ENCODE measurements around the gene DPP10.

The DPP10 gene

DNA sequence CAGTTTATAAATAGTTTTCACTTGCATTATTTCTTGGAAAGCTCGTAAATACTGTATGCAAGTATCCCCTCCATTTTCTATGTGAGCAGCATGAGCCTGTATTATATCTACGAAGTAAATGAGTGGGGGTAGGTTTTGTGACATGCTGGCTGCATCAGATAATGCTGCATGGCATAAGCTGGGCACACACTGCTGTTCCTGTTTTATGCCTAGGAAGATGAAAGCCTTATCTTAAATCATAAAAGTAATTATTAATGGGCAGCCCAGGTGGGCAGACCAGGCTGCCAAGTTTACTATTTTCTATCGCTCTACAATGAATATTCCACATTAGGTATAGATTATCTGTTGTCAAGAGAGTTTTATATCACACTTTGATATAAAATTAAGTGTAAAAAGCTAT, 854.6 kb downstream of the DPP10 start:
- Histone ChIP-seq H3K27ac (ENCODE audit: low read length) (no peak overlapping the region), H3K4me3 (ENCODE audit: low read length in 2 of 2) (no peak overlapping the region), H3K27me3 (ENCODE audit: control insufficient read depth in 1 of 2, insufficient read depth in 2 of 2, low read length in 2 of 2) (no peaks in the 10 kb centered on the region), H3K36me3 (ENCODE audit: control insufficient read depth in 2 of 2, insufficient read depth in 2 of 2, low read length in 2 of 2) (no peaks in the 10 kb centered on the region), H3K9me3 (ENCODE audit: control insufficient read depth in 2 of 2, low read length in 2 of 2) (no peaks in the 10 kb centered on the region), H3K9ac (ENCODE audit: low read length in 2 of 2) (no peak overlapping the region), H3K4me1 (ENCODE audit: control insufficient read depth, insufficient read depth, low read length) (no peaks in the 10 kb centered on the region)

DNA sequence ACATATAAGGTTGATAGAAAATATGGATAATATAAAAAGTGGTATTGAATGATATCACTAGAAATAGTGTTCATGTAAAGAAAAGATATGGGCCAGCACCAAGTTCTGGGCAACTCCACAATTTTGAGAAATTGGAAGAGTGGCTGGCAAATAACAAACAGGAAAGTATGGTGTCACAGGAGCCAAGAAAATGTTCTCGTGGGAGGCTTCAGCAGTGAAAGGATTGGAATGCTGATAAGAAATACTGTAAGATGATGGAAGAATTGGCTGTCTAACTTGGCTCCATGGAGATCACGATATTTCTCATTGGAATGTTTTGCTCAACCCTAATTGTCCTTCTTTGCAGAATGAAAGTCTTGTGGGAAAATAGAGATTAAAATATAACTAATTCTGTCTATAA, 856.8 kb downstream of the DPP10 start:
- Histone ChIP-seq H3K4me3 (ENCODE audit: low read length in 2 of 2) (no peak overlapping the region), H3K9me3 (ENCODE audit: control insufficient read depth in 2 of 2, low read length in 2 of 2) (no peaks in the 10 kb centered on the region), H3K27me3 (ENCODE audit: control insufficient read depth in 1 of 2, insufficient read depth in 2 of 2, low read length in 2 of 2) (no peaks in the 10 kb centered on the region), H3K9ac (ENCODE audit: low read length in 2 of 2) (no peak overlapping the region), H3K27ac (ENCODE audit: low read length) (no peak overlapping the region), H3K4me1 (ENCODE audit: control insufficient read depth, insufficient read depth, low read length) (no peaks in the 10 kb centered on the region), H3K36me3 (ENCODE audit: control insufficient read depth in 2 of 2, insufficient read depth in 2 of 2, low read length in 2 of 2) (no peaks in the 10 kb centered on the region)

DNA sequence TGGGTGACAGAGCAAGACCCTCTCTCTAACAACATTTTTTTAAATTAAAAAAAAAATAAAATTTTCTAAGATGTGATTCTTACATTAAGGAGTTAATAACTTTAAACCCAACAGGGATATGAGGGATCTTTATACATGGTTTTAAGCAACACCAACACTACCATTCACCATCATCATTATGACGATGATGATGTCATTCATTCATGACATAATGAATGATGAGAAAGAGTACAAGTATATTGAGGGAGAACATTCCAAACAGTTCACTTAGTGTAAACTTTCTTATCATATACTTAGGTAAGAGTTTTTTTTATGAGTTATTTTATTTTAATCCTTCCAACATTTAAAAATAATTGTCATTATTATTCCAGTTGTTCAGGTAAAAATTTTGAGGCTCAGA, 863.3 kb downstream of the DPP10 start:
- Histone ChIP-seq H3K27ac (ENCODE audit: low read length) (no peak overlapping the region), H3K36me3 (ENCODE audit: control insufficient read depth in 2 of 2, insufficient read depth in 2 of 2, low read length in 2 of 2) (no peaks in the 10 kb centered on the region), H3K9me3 (ENCODE audit: control insufficient read depth in 2 of 2, low read length in 2 of 2) (no peaks in the 10 kb centered on the region)

DNA sequence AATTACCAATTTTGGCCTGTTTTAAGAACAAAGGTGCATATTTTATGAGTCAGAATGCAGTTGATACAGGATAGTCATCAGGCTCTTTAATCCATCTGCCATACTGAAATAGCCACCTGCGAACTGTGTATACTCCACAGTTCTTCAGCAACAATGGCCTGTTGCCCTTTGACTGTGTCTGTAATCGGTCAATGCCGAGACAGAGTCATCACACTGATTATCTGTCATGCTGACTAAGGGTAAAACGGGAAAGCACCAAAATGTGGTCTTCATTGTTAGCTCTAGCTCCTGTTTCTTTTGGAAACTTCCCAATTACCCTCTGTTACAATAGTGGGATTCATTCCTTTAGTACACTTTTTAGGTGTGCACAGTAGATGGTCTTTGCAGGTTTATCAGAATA, 871.7 kb downstream of the DPP10 start:
- H3K9me3 ChIP-seq (ENCODE audit: control insufficient read depth in 2 of 2, low read length in 2 of 2): no peaks in the 10 kb centered on the region
- H3K27ac ChIP-seq (ENCODE audit: low read length): no peak overlapping the region
- no peaks in the 10 kb centered on the region for H3K27me3 ChIP-seq (ENCODE audit: control insufficient read depth in 1 of 2, insufficient read depth in 2 of 2, low read length in 2 of 2)
- no peak overlapping the region for H3K4me3 ChIP-seq (ENCODE audit: low read length in 2 of 2)
- H3K4me1 ChIP-seq (ENCODE audit: control insufficient read depth, insufficient read depth, low read length): no peaks in the 10 kb centered on the region
- H3K9ac ChIP-seq (ENCODE audit: low read length in 2 of 2): no peak overlapping the region
- no peaks in the 10 kb centered on the region for H3K36me3 ChIP-seq (ENCODE audit: control insufficient read depth in 2 of 2, insufficient read depth in 2 of 2, low read length in 2 of 2)

More for the DNA sequence above, 863.3 kb downstream of the DPP10 start:
- Histone ChIP-seq H3K27me3 (ENCODE audit: control insufficient read depth in 1 of 2, insufficient read depth in 2 of 2, low read length in 2 of 2) (no peaks in the 10 kb centered on the region), H3K4me1 (ENCODE audit: control insufficient read depth, insufficient read depth, low read length) (no peaks in the 10 kb centered on the region), H3K9ac (ENCODE audit: low read length in 2 of 2) (no peak overlapping the region), H3K4me3 (ENCODE audit: low read length in 2 of 2) (no peak overlapping the region)

DNA sequence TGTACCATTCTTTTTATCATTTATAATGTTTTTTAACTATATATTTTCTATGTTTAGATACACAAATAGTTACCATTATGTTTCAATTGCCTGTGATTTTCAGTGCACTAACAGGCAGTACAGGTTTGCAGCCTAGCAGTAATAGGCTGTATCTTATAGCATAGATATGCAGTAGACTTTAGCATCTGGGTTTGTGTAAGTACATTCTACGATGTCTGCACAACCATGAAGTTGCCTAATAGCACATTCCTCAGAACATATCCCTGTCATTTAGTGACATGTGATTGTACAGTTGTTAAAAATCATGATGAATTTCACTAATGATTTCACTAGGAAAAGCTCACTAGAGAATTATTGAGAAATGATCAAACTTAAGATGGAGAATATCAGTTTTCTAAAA, 884.6 kb downstream of the DPP10 start:
- H3K4me1 ChIP-seq (ENCODE audit: control insufficient read depth, insufficient read depth, low read length): no peaks in the 10 kb centered on the region
- H3K27me3 ChIP-seq (ENCODE audit: control insufficient read depth in 1 of 2, insufficient read depth in 2 of 2, low read length in 2 of 2): no peaks in the 10 kb centered on the region
- no peak overlapping the region for H3K27ac ChIP-seq (ENCODE audit: low read length)
- no peak overlapping the region for H3K4me3 ChIP-seq (ENCODE audit: low read length in 2 of 2)
- no peaks in the 10 kb centered on the region for H3K36me3 ChIP-seq (ENCODE audit: control insufficient read depth in 2 of 2, insufficient read depth in 2 of 2, low read length in 2 of 2)
- H3K9me3 ChIP-seq (ENCODE audit: control insufficient read depth in 2 of 2, low read length in 2 of 2): no peaks in the 10 kb centered on the region
- no peak overlapping the region for H3K9ac ChIP-seq (ENCODE audit: low read length in 2 of 2)

DNA sequence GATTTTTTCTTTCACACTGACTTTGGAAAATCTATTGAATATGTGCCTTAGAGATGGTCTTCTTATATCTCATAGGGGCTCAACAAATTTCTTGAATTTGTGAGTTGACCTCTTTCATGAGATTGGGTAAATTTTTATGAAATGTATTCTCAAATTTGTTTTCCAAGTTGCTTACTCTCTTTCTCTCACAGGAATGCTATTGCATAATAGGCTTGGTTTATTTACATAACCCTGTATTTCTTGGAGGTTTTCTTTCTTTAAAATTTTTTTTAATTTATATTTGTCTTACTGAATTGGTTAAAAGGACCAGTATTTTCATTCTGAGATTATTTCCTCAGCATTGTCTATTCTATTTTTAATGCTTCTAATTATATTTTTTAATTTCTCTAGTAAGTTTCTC, 917.1 kb downstream of the DPP10 start:
- H3K27me3 ChIP-seq (ENCODE audit: control insufficient read depth in 1 of 2, insufficient read depth in 2 of 2, low read length in 2 of 2): no peaks in the 10 kb centered on the region
- H3K27ac ChIP-seq (ENCODE audit: low read length): no peak overlapping the region
- H3K4me3 ChIP-seq (ENCODE audit: low read length in 2 of 2): no peak overlapping the region
- no peaks in the 10 kb centered on the region for H3K4me1 ChIP-seq (ENCODE audit: control insufficient read depth, insufficient read depth, low read length)
- H3K36me3 ChIP-seq (ENCODE audit: control insufficient read depth in 2 of 2, insufficient read depth in 2 of 2, low read length in 2 of 2): no peaks in the 10 kb centered on the region
- no peak overlapping the region for H3K9ac ChIP-seq (ENCODE audit: low read length in 2 of 2)
- no peaks in the 10 kb centered on the region for H3K9me3 ChIP-seq (ENCODE audit: control insufficient read depth in 2 of 2, low read length in 2 of 2)

DNA sequence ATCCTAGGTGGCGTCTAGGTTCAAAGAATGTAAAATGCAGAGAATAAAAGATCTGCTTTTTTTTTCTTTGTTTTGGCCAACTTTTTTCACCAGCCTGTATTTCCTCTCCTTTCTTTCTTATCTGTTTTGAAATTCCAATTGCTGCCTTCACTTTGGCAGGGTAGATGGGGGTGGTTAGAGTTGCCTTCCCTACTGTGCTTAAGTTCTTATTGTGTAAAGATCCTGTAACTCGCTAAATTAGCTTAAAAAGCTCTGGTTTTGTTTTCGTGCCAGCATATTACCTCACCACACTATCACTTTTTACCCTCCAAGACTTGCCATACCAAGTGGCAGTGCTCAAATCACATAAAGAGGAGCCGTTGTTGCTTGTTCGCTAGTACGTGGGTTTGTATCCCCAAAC, 921.7 kb downstream of the DPP10 start:
- H3K27ac ChIP-seq (ENCODE audit: low read length): no peak overlapping the region
- H3K36me3 ChIP-seq (ENCODE audit: control insufficient read depth in 2 of 2, insufficient read depth in 2 of 2, low read length in 2 of 2): no peaks in the 10 kb centered on the region
- no peaks in the 10 kb centered on the region for H3K27me3 ChIP-seq (ENCODE audit: control insufficient read depth in 1 of 2, insufficient read depth in 2 of 2, low read length in 2 of 2)
- no peak overlapping the region for H3K9ac ChIP-seq (ENCODE audit: low read length in 2 of 2)
- no peaks in the 10 kb centered on the region for H3K4me1 ChIP-seq (ENCODE audit: control insufficient read depth, insufficient read depth, low read length)
- no peaks in the 10 kb centered on the region for H3K9me3 ChIP-seq (ENCODE audit: control insufficient read depth in 2 of 2, low read length in 2 of 2)
- no peak overlapping the region for H3K4me3 ChIP-seq (ENCODE audit: low read length in 2 of 2)

DNA sequence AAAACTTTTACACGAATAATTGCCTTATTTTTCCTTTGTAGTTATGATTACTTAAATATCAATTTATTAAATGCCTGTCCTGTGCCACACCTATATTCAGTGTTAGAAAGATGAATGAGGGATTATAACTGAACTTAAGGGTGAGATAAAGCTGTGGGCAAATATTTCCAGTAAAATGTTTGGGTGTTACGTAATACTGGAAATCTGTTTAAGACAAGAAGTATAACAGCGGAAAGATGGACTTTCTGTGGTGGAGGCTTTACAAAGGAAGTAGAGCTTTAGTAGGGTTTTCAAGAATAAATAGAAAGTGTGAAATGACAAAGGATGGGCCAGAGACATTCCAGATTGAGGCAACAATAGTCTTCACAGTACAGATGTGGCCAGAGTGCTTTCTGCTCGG, 927.0 kb downstream of the DPP10 start:
- Histone ChIP-seq H3K9me3 (ENCODE audit: control insufficient read depth in 2 of 2, low read length in 2 of 2) (peaks cover 0 to 3% of the 10 kb centered on the region in 2 donors), H3K4me3 (ENCODE audit: low read length in 2 of 2) (no peak overlapping the region), H3K27ac (ENCODE audit: low read length) (no peak overlapping the region), H3K27me3 (ENCODE audit: control insufficient read depth in 1 of 2, insufficient read depth in 2 of 2, low read length in 2 of 2) (no peaks in the 10 kb centered on the region), H3K36me3 (ENCODE audit: control insufficient read depth in 2 of 2, insufficient read depth in 2 of 2, low read length in 2 of 2) (no peaks in the 10 kb centered on the region), H3K9ac (ENCODE audit: low read length in 2 of 2) (no peak overlapping the region), H3K4me1 (ENCODE audit: control insufficient read depth, insufficient read depth, low read length) (no peaks in the 10 kb centered on the region)

DNA sequence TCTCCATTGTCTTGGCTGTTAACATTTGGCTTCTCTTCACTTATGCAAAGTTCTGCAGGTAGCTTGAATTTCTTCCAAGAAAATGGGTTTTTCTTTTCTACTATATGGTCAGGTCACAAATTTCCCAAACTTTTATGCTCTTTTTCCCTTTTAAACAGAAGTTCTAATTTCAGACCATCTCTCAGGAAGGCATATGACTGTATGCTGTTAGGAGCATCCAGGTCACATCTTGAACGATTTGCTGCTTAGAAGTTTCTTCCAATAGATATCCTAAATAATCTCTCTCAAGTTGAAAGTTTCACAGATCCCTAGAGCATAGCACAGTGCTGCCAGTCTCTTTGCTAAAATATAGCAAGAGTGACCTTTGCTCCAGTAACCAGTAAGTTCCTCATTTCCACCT, 932.5 kb downstream of the DPP10 start:
- Histone ChIP-seq H3K9ac (ENCODE audit: low read length in 2 of 2) (no peak overlapping the region), H3K4me1 (ENCODE audit: control insufficient read depth, insufficient read depth, low read length) (no peaks in the 10 kb centered on the region), H3K36me3 (ENCODE audit: control insufficient read depth in 2 of 2, insufficient read depth in 2 of 2, low read length in 2 of 2) (no peaks in the 10 kb centered on the region), H3K4me3 (ENCODE audit: low read length in 2 of 2) (no peak overlapping the region), H3K27me3 (ENCODE audit: control insufficient read depth in 1 of 2, insufficient read depth in 2 of 2, low read length in 2 of 2) (no peaks in the 10 kb centered on the region), H3K27ac (ENCODE audit: low read length) (no peak overlapping the region), H3K9me3 (ENCODE audit: control insufficient read depth in 2 of 2, low read length in 2 of 2) (peaks cover 6 to 13% of the 10 kb centered on the region in 2 donors)

DNA sequence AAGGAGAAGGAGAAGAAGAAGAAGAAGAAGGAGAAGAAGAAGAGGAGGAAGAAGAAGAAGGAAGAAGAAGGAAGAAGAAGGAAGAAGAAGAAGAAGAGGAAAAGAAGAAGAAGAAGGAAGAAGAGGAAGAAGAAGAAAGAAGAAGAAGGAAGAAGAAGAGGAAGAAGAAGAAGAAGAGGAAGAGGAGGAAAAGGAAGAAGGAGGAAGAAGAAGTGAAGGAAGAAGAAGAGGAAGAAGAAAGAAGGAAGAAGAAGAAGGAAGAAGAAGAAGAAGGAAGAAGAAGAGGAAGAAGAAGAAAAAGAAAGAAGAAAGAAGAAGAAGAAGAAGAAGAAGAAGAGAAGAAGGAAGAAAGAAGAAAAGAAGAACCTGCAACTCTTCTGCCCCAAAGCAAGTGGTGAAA, 942.0 kb downstream of the DPP10 start:
- H3K9me3 ChIP-seq (ENCODE audit: control insufficient read depth in 2 of 2, low read length in 2 of 2): peaks cover 0 to 4% of the 10 kb centered on the region in 2 donors
- H3K9ac ChIP-seq (ENCODE audit: low read length in 2 of 2): no peak overlapping the region
- H3K27me3 ChIP-seq (ENCODE audit: control insufficient read depth in 1 of 2, insufficient read depth in 2 of 2, low read length in 2 of 2): no peaks in the 10 kb centered on the region

DNA sequence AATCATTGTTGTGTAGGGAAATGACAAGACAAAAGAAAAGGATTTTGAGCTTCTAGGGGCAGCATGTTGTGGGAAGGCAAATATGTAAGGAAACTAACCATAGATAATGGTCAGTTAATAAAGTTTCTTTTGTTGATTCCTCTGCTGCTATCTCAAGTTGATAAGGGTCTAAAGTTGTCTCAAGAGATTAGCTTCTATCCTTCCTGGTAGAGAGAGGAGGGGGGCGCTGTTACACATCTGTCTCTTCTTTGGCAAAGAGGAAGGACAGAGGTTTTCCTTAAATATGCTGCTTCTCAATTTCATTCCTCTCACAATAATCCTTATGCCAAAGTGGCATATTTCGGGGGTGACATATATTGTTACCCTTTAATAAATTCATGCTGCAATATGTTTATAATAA, 944.0 kb downstream of the DPP10 start:
- H3K9me3 ChIP-seq (ENCODE audit: control insufficient read depth in 2 of 2, low read length in 2 of 2): peaks cover 0 to 4% of the 10 kb centered on the region in 2 donors
- H3K4me1 ChIP-seq (ENCODE audit: control insufficient read depth, insufficient read depth, low read length): no peaks in the 10 kb centered on the region
- no peak overlapping the region for H3K4me3 ChIP-seq (ENCODE audit: low read length in 2 of 2)
- no peaks in the 10 kb centered on the region for H3K27me3 ChIP-seq (ENCODE audit: control insufficient read depth in 1 of 2, insufficient read depth in 2 of 2, low read length in 2 of 2)
- H3K36me3 ChIP-seq (ENCODE audit: control insufficient read depth in 2 of 2, insufficient read depth in 2 of 2, low read length in 2 of 2): no peaks in the 10 kb centered on the region
- no peak overlapping the region for H3K27ac ChIP-seq (ENCODE audit: low read length)
- no peak overlapping the region for H3K9ac ChIP-seq (ENCODE audit: low read length in 2 of 2)

More for the DNA sequence above, 942.0 kb downstream of the DPP10 start:
- Histone ChIP-seq H3K4me3 (ENCODE audit: low read length in 2 of 2) (no peak overlapping the region), H3K36me3 (ENCODE audit: control insufficient read depth in 2 of 2, insufficient read depth in 2 of 2, low read length in 2 of 2) (no peaks in the 10 kb centered on the region), H3K27ac (ENCODE audit: low read length) (no peak overlapping the region), H3K4me1 (ENCODE audit: control insufficient read depth, insufficient read depth, low read length) (no peaks in the 10 kb centered on the region)

DNA sequence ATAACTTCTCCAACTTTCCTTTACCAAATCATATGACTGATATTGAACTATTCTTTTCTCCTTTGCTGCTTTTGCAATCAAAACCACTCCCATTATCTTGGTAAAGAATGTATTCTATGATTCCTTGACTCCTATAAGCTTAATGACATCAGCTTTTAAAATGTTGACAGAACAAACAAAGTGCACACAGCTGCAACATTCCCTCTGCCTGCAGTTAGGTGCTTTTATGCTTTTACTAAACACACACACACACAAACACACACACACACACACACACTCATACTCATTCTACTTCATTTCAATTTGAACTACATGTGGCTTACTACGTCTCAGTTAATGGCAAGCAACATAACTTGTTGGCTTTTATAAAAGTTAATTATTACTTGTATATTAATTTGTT, 946.6 kb downstream of the DPP10 start:
- no peak overlapping the region for H3K9ac ChIP-seq (ENCODE audit: low read length in 2 of 2)
- no peak overlapping the region for H3K27ac ChIP-seq (ENCODE audit: low read length)
- no peaks in the 10 kb centered on the region for H3K36me3 ChIP-seq (ENCODE audit: control insufficient read depth in 2 of 2, insufficient read depth in 2 of 2, low read length in 2 of 2)
- H3K4me1 ChIP-seq (ENCODE audit: control insufficient read depth, insufficient read depth, low read length): no peaks in the 10 kb centered on the region
- H3K27me3 ChIP-seq (ENCODE audit: control insufficient read depth in 1 of 2, insufficient read depth in 2 of 2, low read length in 2 of 2): no peaks in the 10 kb centered on the region
- H3K9me3 ChIP-seq (ENCODE audit: control insufficient read depth in 2 of 2, low read length in 2 of 2): no peaks in the 10 kb centered on the region
- no peak overlapping the region for H3K4me3 ChIP-seq (ENCODE audit: low read length in 2 of 2)
